Stomach smooth muscle (tissue), 2 donors: ENCODE data around the gene RGS3.

ENCODE experiments used
- H3K27ac ChIP-seq: one replicate; pipeline ENCODE4 v1.7.0; 2013; ENCODE audit warnings: mild to moderate bottlenecking, low read length, inconsistent platforms
- H3K27me3 ChIP-seq, 2 donors: one replicate each; pipeline ENCODE4 v1.7.0; 2013; ENCODE audit warnings: low read length in 2 of 2; ENCODE audit not compliant: insufficient read depth in 2 of 2, control insufficient read depth in 1 of 2
- H3K36me3 ChIP-seq, 2 donors: one replicate each; pipeline ENCODE4 v1.7.0; 2013; ENCODE audit warnings: low read length in 2 of 2; ENCODE audit not compliant: control insufficient read depth in 2 of 2, insufficient read depth in 2 of 2
- H3K4me1 ChIP-seq: one replicate; pipeline ENCODE4 v1.7.0; 2013; ENCODE audit warnings: low read length; ENCODE audit not compliant: control insufficient read depth, insufficient read depth
- H3K4me3 ChIP-seq, 2 donors: one replicate each; pipeline ENCODE4 v1.7.0; 2013; ENCODE audit warnings: low read length in 2 of 2
- H3K9ac ChIP-seq, 2 donors: one replicate each; pipeline ENCODE4 v1.7.0; 2013; ENCODE audit warnings: low read length in 2 of 2, mild to moderate bottlenecking in 1 of 2
- H3K9me3 ChIP-seq, 2 donors: one replicate each; pipeline ENCODE4 v1.7.0; 2013; ENCODE audit warnings: low read length in 2 of 2; ENCODE audit not compliant: control insufficient read depth in 2 of 2
- donor health status: healthy.
- donor health status: Pancreatic carcinoma.

RGS3 gene

DNA sequence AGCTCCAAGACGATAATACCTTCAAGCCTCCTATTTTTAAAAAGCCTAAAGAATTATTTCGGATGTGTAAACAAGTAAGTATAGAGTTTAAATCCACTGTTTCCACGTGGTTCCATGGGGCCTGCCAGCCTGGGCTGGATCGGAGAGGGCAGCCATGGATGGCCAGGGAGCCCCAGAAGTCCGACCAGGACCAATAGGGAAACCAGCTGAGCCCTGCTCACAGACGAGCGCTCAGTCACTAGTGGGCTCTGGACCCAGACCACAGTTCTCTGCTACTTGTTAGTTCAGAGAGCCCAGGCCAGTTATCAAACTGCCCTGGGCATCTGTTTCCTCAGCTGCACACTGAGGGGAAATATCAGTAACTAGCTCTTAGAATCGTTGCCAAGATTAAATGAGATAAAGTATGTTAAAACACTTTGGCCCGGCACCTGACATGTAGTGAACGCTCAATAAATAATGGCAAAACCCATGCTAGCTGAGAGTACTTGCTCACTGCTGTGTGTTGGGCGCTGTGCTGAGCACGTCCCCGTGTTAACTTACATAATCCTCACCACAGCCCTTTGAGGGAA lies 124.8 kb downstream of the RGS3 start:
- Histone ChIP-seq H3K27me3 (no peaks in the 10 kb centered on the region), H3K4me3 (no peak overlapping the region), H3K4me1 (peaks cover 39% of the 10 kb centered on the region), H3K9ac (peak overlapping the region in 1 of 2 donors; percentile 29), H3K9me3 (no peaks in the 10 kb centered on the region), H3K27ac (peak overlapping the region; percentile 41), H3K36me3 (peaks cover 19 to 22% of the 10 kb centered on the region in 2 donors)

DNA sequence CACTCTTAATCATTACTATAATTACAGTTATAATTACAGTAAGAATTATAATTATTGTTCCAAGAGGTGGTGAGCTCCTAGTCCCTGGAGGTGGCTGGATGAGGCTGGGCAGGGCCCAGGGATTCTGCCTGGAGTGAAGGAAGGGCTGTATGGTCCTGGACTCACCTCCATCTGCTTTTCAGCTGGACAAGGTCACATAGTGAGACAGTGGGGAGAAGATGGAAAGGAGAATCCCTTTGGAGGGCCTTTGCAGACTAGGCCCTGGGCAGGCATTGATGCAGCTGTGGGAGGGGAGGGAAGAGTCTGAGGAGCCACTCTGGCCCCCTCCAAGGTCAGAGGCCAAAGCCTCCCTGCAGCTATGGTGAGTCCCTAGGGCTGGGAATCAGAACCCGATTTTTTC lies 125.4 kb downstream of the RGS3 start:
- H3K27ac ChIP-seq: peak overlapping the region; percentile 41

DNA sequence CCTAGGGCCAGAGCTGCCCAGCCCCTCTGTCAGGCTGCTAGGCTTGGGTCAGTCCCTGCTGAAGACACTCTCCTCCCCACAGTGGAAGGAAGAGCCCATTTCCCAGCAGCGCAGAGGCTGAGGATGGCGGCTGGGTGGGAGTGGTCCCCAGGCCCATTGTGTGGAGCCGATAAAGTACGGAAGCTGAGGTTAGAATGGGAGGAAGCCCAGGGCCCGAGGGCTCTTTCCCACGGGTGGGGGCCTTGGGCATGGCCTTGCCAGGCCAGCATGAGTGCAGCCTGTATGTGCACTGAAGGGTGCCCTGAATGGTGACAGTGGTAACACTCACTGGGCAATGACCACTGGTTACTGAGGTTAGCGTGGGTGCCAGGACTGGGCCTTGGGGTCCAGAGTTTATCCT lies 125.9 kb downstream of the RGS3 start:
- H3K9ac ChIP-seq: peak overlapping the region in 1 of 2 donors; percentile 28
- peaks cover 49% of the 10 kb centered on the region for H3K4me1 ChIP-seq
- H3K9me3 ChIP-seq: no peaks in the 10 kb centered on the region
- no peak overlapping the region for H3K4me3 ChIP-seq
- H3K36me3 ChIP-seq: peaks cover 14 to 15% of the 10 kb centered on the region in 2 donors
- H3K27ac ChIP-seq: peak overlapping the region; percentile 41
- H3K27me3 ChIP-seq: no peaks in the 10 kb centered on the region

More for the DNA sequence above, 125.4 kb downstream of the RGS3 start:
- H3K4me1 ChIP-seq: peaks cover 45% of the 10 kb centered on the region
- H3K27me3 ChIP-seq: no peaks in the 10 kb centered on the region
- no peaks in the 10 kb centered on the region for H3K9me3 ChIP-seq
- peaks cover 17 to 18% of the 10 kb centered on the region in 2 donors for H3K36me3 ChIP-seq
- peak overlapping the region in 1 of 2 donors; percentile 28 for H3K9ac ChIP-seq
- H3K4me3 ChIP-seq: no peak overlapping the region

DNA sequence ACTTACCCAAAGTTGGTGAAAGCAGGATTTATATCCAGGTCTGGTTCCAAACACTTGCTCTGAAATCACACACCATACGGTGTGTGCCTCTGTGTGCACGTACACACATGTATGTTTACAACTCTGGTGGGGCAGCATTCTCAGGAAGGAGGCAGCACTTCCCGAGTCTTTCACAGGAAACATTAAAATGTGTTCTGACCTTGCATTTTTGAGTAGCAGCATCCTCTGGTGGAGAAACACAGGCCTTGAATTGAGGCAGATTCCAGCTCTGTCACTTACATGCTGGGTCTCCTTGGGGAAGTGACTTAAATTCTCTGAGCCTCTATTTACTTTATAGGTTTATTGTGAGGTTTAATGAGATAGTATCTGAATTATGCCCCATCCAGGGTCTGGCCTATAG lies 126.4 kb downstream of the RGS3 start:
- Histone ChIP-seq H3K9me3 (no peaks in the 10 kb centered on the region), H3K9ac (peak overlapping the region in 1 of 2 donors; percentile 47), H3K36me3 (peaks cover 9 to 10% of the 10 kb centered on the region in 2 donors), H3K27ac (peak overlapping the region; percentile 41), H3K4me1 (peaks cover 54% of the 10 kb centered on the region), H3K4me3 (no peak overlapping the region), H3K27me3 (no peaks in the 10 kb centered on the region)

DNA sequence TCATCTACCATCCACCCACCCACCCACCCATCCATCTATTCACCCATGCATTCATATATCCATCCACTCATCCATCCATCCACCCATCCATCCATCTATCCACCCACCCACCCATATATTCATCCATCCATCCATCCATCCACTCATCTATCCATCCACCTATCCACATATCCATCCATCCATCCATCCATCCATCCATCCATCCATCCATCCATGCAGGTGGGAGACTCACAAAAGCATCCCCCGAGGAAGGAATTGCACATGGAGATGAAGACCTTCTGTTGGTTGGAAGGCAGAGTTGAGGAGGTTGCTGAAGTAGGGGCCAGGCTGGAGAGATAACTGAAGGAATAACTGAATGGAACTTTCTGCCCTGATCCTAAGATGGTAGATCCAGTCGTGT lies 126.9 kb downstream of the RGS3 start:
- Histone ChIP-seq H3K4me3 (no peak overlapping the region), H3K4me1 (peaks cover 59% of the 10 kb centered on the region), H3K27me3 (no peaks in the 10 kb centered on the region), H3K9me3 (no peaks in the 10 kb centered on the region), H3K27ac (no peak overlapping the region), H3K36me3 (peaks cover 5 to 6% of the 10 kb centered on the region in 2 donors), H3K9ac (no peak overlapping the region)

DNA sequence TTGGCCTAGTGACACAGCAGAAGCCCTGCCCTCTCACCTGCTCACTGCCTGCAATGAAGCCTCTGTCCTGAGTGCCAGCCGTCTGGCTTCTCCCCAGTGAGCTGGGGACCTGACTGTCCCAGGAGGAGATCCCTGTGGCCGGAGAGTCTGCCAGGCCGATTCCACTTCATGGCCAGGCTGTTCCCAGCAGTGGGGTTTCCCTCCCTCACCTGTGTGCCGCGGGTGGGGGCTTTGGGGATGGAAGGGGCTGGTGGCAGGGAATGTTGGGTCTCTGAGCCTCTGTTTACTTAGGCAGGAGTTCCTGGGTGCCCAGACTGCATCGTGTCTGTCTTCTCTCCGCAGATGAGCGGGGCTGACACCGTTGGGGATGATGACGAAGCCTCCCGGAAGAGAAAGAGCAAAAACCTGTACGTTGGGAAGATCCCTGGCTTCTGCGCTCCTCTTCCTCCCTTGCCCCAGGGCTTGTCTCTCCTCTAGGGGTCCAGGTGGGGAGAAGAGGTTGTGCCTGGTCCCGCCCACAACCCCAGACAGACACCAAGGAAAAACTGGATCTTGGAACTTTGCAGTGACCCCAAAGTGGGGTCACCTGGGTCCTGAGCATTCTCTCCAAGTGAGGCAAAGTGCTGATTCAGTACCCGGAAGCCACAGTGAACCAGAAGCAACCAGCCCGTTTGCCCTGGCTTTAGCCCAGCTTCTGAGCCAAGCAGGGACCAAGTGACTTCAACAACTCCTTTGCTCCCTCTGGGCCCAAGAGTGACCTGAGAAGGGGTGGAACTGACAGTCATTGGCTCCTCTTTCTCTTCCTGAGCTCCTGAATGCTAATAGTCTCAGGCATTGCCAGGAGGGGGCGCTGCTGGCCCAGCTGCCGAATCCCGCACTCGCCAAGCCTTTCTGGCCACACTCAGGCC lies 127.7 kb downstream of the RGS3 start:
- Histone ChIP-seq H3K27me3 (no peaks in the 10 kb centered on the region), H3K36me3 (peaks cover 4 to 6% of the 10 kb centered on the region in 2 donors), H3K4me3 (no peak overlapping the region), H3K9ac (peak overlapping the region in 1 of 2 donors; percentile 10), H3K4me1 (peaks cover 67% of the 10 kb centered on the region), H3K27ac (peak overlapping the region; percentile 58), H3K9me3 (no peaks in the 10 kb centered on the region)

DNA sequence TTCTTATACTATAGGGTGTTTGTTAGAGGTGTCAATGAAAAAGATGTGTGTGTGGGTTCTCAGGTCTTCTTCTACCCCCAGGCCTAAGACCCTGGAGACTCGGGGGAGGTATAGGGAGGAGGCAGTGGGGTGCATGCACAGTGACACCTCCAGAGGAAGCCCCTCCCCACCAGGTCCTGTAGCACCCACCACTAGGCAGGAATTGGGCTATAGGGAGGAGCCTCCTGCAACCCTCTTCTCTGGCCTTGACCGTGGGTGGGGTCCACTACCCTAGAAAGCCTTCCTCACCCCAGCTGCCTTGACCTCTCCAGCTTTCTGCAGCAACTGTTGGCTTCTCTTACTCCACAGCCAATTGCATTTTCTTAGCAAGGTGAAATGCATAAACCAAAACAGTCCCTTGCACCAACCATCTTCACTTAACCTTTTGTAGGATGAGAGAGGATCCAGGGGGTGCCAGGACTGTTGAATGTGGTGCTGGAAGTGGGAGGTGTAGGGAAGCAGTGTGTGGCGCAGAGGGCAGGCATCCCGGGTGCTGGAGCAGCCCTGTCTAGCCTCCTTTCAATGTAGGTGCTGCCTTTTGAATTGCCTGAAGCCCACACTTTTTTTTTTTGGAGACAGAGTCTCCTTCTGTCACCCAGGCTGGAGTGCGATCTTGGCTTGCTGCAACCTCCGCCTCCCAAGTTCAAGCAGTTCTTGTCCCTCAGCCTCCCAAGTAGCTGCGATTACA lies 128.5 kb downstream of the RGS3 start:
- Histone ChIP-seq H3K9me3 (no peaks in the 10 kb centered on the region), H3K36me3 (peaks cover 8 to 12% of the 10 kb centered on the region in 2 donors), H3K9ac (no peak overlapping the region), H3K27ac (peak overlapping the region; percentile 58), H3K4me3 (no peak overlapping the region), H3K27me3 (no peaks in the 10 kb centered on the region), H3K4me1 (peaks cover 72% of the 10 kb centered on the region)

DNA sequence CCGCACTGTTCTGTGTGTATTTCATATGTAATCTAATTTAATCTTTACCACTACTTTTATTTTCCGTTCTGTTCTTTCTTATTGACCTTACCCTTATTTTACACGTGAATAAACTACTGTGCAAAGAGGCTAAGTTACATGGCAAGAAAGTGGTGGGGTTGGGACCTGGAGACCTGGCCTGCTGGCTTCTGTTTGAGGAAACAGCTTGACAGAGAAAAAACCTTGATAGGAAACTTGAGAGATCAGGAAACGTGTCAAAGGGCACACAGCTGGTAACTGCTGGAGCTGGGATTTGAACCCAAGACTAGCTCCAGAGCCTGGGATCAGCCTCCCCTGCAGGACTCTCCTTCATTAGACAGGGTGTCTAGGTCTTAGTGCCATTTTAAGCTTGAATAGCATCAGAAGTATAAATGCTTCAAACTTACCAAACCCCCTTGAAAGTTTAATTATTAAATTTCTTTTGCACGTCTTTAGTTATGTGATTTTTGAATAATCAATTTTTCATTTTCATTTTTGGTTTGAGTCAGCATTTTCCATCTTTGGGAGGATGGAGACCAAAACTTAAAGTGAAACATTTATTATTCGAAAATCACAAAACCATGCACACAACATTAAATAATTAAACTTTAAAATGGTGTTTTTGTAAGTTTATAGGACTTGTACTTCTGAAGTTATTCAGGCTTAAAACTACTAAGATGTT lies 129.5 kb downstream of the RGS3 start:
- no peaks in the 10 kb centered on the region for H3K27me3 ChIP-seq
- H3K27ac ChIP-seq: peak overlapping the region; percentile 73
- H3K4me1 ChIP-seq: peaks cover 70% of the 10 kb centered on the region
- peaks cover 17 to 19% of the 10 kb centered on the region in 2 donors for H3K36me3 ChIP-seq
- H3K9me3 ChIP-seq: no peaks in the 10 kb centered on the region
- peak overlapping the region in 1 of 2 donors; percentile 52 for H3K9ac ChIP-seq
- H3K4me3 ChIP-seq: peak overlapping the region; percentile 68 to 88

DNA sequence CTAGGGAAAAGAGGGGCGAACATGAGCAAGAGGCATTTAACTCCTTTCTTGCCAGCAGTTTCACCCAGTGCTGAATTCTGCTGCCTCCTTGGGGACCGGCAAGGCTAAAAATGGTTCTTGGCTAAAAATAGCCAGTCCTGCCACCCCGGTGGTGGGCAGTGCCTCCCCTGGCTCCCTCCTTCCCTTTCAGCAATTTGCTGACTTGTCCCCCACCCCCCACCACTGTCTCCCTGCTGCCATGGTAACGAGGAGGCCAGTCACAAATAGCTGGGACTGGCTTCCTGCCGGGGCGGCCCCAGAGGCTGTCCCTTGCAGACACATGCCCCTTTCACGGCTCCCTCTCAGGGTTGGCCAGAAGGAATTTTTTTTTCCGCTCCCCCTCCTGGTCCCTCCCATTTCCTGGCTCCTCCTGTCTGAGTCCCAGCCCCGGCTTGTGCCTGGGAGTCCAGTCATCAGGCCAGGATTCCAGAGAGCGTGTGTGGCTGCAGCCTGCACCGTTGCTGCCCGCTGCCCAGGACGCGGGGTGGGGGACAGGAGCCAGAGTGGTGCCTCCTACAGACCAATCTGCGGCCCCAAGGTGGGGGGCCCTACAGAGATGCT lies 130.3 kb downstream of the RGS3 start:
- Histone ChIP-seq H3K27ac (peak overlapping the region; percentile 73), H3K4me3 (peak overlapping the region; percentile 68 to 88), H3K36me3 (peaks cover 18 to 19% of the 10 kb centered on the region in 2 donors), H3K9me3 (no peaks in the 10 kb centered on the region), H3K9ac (peak overlapping the region; percentile 80 to 81), H3K4me1 (peaks cover 70% of the 10 kb centered on the region), H3K27me3 (no peaks in the 10 kb centered on the region)
